Stimulated activated CD8-positive, alpha-beta memory T cell treated with anti-CD3 and anti-CD28 coated beads, Interleukin-7, amount 100 ng/mL, for 24 hours (primary cell): Measurements from ENCODE around the gene LIPA.
"Not testable (repeated sequence)": the region's sequence is repeated elsewhere in the genome, so short reads cannot be mapped to it uniquely, and the experiment has no call there.

Source experiments
- DNase-seq: peaks from one replicate; pipeline ENCODE4 v3.0.0-alpha.2; 2020; ENCODE audit warnings: low read depth

The LIPA gene

GRCh38 chr10:89251409-89252224, at the start of gene LIPA:
TSS of gene LIPA (minus strand) at chr10:89251775. CDS start at chr10:89247648, 4,127 bp downstream.
- peak; percentile 89 for DNase-seq

DNA sequence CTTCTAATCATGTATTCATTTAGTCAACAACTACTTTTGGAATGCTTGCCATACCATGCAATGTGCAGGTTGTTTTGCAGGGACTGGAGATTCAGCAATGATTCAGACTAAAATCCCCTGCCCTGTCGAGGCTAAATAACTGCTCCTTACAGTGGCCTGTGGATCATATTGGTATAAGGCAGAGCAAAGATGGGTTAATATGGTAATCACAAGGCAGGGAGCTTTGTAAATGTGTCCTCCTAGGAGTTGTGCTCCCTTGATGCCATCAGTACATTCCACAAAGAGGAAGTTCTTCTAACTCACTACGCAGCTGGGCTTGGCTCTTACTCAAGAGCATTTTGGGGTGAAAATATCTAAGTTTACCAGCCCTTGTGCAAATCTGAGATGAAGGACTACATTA, 49.7 kb upstream of the LIPA start:
- DNase-seq, result no peak

DNA sequence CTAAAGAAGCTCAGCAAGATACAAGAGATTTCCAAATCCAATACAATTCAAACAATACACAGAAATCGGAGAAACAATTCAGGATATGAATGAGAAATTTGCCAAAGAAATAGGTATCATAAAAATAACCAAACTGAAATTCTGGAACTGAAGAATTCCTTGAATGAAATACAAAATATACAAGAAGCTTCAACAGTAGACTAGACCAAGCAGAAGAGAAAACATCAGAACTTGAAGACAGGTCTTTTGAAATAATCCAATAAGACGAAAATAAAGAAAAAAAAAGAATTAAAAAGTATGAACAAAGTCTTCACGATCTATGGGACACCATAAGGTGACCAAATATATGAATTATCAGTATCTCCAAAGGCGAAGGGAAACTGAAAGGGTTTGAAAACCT, 47.5 kb upstream of the LIPA start:
- DNase-seq, result no peak

- no peak for DNase-seq
These were observed 46.2 kb upstream of the LIPA start for GRCh38 chr10:89297791-89298190.

DNA sequence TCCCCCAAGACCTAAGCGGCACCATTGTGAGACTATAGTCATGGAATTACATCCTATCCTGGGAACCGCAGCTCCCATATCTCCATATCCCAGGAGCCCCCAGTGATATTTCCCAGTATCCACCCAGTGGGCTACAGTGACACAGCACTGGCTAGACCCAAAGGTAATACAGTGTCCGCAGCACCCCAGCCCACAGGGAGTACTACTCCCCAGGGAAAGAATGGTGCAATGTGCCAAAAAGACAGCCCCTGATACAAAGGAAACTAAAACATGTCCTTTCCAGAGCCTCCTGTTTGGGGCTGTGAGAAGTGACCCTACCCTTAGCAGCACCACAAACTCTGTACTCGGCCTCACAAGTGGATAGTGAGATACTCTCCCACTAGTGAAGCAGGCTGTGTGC, 45.8 kb upstream of the LIPA start:
- no peak for DNase-seq

DNA sequence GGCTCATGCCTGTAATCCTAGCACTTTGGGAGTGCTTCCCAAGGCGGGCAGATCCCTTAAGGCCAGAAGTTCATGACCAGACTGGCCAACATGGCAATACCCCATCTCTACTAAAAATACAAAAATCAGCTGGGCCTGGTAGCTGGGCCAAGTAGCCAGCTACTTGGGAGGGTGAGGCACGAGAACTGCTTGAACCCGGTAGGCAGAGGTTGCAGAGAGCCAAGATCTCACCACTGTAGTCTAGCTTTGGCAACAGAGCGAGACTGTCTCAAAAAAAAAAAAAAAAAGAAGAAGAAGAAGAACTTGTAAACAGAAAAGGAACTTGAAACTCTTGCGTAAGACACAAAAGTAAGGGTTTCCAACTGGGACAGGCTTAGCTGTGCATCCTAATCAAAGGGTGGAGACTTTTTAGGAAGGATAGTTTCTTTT, 44.7 kb upstream of the LIPA start:
- DNase-seq, result no peak

GRCh38 chr10:89295597-89295996, 44.0 kb upstream of the LIPA start:
- DNase-seq, result no peak

- no peak for DNase-seq
These were observed 43.2 kb upstream of the LIPA start for GRCh38 chr10:89294721-89295239.

GRCh38 chr10:89285303-89285702, 33.7 kb upstream of the LIPA start:
- not testable (repeated sequence) for DNase-seq

GRCh38 chr10:89284711-89285110, 33.1 kb upstream of the LIPA start:
- DNase-seq, result not testable (repeated sequence)

DNA sequence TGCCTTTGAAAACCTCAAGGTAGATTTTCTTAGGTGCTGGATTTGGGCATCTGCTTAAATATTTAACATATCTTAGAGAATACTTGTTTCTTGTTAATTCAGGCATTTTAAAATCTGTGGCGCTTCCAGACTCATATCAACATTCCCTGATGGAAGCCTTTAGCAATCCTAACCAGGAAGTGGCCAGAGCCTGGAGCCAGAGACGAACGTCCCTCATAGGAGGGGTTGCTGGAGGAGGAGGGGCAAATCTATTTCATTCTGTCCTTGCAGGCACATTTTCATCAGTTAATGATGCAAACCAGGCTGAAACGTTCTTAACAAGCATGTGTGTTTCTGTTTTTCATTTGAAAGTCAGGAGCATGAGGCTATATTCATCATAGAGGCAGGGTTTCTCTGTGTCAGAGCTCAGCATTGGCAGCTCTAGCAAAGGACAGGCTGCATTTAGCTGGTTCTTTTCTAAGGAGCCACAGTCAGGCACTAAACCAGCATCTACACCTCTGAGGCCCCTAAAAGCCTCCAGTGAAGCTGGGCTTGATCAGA, 32.4 kb upstream of the LIPA start:
- DNase-seq, result no peak

- no peak for DNase-seq
These were observed 31.7 kb upstream of the LIPA start for GRCh38 chr10:89283025-89283935.

GRCh38 chr10:89281606-89282395, 30.2 kb upstream of the LIPA start:
- DNase-seq, result no peak

- no peak for DNase-seq
These were observed 28.9 kb upstream of the LIPA start for GRCh38 chr10:89280508-89280907.

DNA sequence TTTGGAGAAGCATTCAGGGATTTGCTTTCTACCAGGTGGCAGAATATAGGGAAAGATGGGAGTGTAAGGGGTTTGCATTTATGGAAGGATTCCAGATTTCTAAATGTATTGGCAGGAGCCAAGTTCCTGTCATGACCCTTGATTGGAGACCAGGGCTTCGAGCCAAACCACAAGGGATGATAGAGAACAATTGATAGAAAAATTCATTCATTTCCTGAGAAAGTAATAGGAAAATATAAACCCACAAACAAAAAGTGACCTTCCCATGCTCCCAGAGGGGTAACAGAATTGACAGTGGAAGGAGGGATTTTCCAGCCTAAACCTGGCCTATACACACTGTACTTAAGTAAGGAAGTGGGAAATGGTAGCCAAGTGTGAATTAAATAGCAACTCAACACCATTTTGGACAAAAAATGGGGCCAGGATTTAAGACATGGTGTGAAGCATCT, 27.9 kb upstream of the LIPA start:
- no peak for DNase-seq

- DNase-seq, result no peak
These were observed 27.4 kb upstream of the LIPA start for GRCh38 chr10:89278900-89279392.

- DNase-seq, result no peak
These were observed 26.5 kb upstream of the LIPA start for GRCh38 chr10:89278034-89278535.

- no peak for DNase-seq
These were observed 23.8 kb upstream of the LIPA start for GRCh38 chr10:89275383-89275782.

DNA sequence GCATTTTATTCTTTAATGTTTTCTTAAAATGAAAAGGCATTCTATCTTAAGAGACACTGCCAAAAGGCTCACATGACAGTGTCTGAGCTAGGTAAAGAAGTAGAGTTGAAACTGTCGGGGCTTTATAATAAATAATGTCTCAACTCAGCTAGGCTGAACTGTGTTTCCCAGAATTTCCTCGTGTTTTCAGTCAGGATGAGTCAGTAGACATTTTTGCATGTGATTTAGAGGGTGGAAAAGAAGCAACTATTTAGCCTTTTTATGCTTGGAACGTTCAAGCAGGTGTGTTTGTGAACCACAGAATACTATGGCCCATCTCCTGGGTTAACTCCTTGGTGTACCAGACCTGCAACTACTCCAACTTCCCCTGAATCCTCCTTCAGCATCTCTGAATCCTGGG, 23.4 kb upstream of the LIPA start:
- DNase-seq, result no peak

DNA sequence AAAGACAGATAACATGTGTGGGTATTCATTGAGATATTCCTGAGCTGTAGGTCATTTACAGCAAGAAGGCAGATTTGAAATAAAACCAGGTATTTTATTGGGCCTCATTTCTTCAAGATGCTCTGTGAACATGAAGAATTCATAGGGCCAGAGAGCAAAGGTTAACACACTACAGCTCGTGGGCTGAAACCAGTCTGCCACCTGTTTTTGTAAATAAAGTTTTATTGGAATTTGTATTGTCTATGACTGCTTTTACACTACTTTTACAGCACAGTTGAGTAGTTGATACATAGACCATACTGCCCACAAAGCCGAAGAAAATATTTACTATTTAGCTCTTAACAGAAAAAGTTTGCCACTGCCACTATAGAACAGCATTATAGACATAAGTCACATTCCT, 22.1 kb upstream of the LIPA start:
- DNase-seq, result no peak

GRCh38 chr10:89271532-89271931, 20.0 kb upstream of the LIPA start:
- no peak for DNase-seq
